ENCODE results near the gene HDHD2. TPM values are rescaled to one million over a fixed set of nuclear protein-coding genes. Genes with fewer than 3 reads are reported as not detected.
A peak's percentile ranks its signal among the peaks of the same experiment; 100 is the strongest.

HDHD2 gene
- total RNA-seq, 1 donor from 2014 or later = 85.0 TPM

DNA sequence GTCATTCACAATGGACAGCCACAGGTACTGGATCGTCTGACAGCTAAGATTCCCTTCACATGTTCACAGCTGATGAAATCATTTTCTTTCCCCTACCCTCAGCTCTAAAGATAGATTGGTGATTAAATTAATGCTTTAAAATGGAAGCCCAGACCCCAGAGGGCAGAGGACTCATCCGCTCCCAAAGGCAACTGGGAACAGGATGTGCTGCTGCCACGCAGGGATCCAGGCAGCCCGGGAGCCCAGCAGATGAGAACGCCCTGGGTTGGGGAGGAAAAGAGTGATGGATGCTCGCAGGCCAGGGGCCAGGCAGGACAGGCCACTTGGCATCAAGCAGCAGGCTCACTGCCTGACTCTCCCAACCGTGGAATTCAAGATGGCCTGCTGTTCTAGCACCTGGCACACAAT lies 41.3 kb downstream of the HDHD2 start:
- Histone ChIP-seq H3K9ac (no peak overlapping the region), H3K4me1 (peaks cover 72% of the 10 kb centered on the region), H3K27ac (peak overlapping the region; percentile 78), H3K27me3 (no peaks in the 10 kb centered on the region), H3K79me2 (ENCODE audit: low read depth) (peaks cover 5% of the 10 kb centered on the region), H3K4me2 (peak overlapping the region; percentile 67), H4K20me1 (ENCODE audit: low read depth) (peaks cover 48% of the 10 kb centered on the region), H3K36me3 (peaks cover 6% of the 10 kb centered on the region), H3F3A (ENCODE audit: low read depth) (peaks cover 49% of the 10 kb centered on the region), H3K4me3 (no peak overlapping the region), H3K9me3 (ENCODE audit: low read depth) (no peaks in the 10 kb centered on the region), H2AFZ (replicated peaks) (no peak overlapping the region)
- Mint-ChIP-seq H3K27me3 (ENCODE audit: insufficient read depth, low read depth) (no peaks in the 10 kb centered on the region), H3K4me3 (no peak overlapping the region), H3K36me3 (peaks cover 11% of the 10 kb centered on the region), H3K4me1 (peaks cover 17% of the 10 kb centered on the region), H3K9me3 (no peaks in the 10 kb centered on the region), H3K27ac (peak overlapping the region; percentile 23)
- peak; percentile 25 for DNase-seq (ENCODE audit: low spot score)
- TF ChIP-seq EZH2phosphoT487 (IDR thresholded peaks at IDR 0.05) (no peak), EZH2 (IDR thresholded peaks at IDR 0.05) (no peak), CTCF (IDR thresholded peaks at IDR 0.05) (no peak)

DNA sequence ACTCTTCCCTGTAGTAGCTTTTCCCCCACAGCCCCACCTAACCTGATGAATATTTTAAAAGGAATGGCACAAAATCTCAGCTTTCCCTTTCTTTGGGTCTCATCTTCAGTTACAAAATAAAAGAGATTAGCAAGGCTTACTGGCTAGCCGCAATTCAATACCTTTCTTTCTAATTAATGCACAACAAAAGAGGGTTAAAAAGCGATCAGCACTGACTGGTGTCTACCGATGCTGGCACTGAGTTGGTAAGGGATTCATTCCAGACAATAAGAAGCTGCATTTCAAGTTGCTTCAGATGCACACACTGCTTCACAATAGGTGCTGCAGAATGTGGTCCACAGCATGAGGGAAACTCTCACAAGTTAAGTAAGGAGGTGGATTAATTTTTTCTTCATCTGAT lies 41.9 kb downstream of the HDHD2 start:
- no peak overlapping the region for H3K4me3 Mint-ChIP-seq
- Histone ChIP-seq H3F3A (ENCODE audit: low read depth) (peaks cover 42% of the 10 kb centered on the region), H3K4me1 (peaks cover 66% of the 10 kb centered on the region), H4K20me1 (ENCODE audit: low read depth) (peaks cover 43% of the 10 kb centered on the region), H3K4me3 (peak overlapping the region; percentile 21), H2AFZ (replicated peaks) (no peak overlapping the region), H3K79me2 (ENCODE audit: low read depth) (peaks cover 5% of the 10 kb centered on the region), H3K36me3 (peaks cover 6% of the 10 kb centered on the region), H3K9me3 (ENCODE audit: low read depth) (no peaks in the 10 kb centered on the region), H3K9ac (no peak overlapping the region), H3K4me2 (peak overlapping the region; percentile 67), H3K27me3 (no peaks in the 10 kb centered on the region), H3K27ac (peak overlapping the region; percentile 78)
- H3K27me3 Mint-ChIP-seq (ENCODE audit: insufficient read depth, low read depth) = no peaks in the 10 kb centered on the region
- TF ChIP-seq CTCF (IDR thresholded peaks at IDR 0.05) = no peak
- peak; percentile 95 for TF ChIP-seq EZH2phosphoT487 (IDR thresholded peaks at IDR 0.05)
- no peak for TF ChIP-seq EZH2 (IDR thresholded peaks at IDR 0.05)
- H3K36me3 Mint-ChIP-seq = peaks cover 8% of the 10 kb centered on the region
- H3K4me1 Mint-ChIP-seq = peaks cover 17% of the 10 kb centered on the region
- H3K27ac Mint-ChIP-seq = no peak overlapping the region
- peak; percentile 77 for DNase-seq (ENCODE audit: low spot score)
- H3K9me3 Mint-ChIP-seq = no peaks in the 10 kb centered on the region

DNA sequence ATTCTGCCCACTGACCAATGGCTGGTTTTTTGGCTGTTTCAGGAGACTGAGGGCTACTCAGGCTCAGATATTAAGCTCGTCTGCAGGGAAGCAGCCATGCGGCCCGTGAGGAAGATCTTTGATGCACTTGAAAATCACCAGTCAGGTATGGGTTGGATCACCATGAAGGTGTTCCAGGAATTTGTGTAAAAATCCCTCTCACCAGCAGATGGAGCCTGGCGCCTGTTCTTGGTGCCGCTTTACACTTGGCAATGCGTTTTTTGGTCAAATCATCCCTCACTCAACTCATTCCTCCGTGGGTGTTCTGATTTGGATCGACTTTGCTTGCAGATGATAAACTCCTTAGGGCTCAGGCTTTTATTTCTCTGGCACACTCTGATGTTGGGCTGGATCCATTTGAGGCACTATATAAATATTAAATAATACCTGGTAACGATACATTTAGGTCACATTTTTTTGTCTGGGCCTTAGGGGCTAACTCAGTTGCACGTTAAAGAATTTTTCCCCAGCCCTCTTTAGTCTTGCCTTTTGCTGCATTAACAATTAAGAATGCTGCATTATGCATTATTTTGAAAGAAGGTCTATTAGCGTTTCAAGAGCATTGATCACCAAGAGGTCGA lies 50.0 kb downstream of the HDHD2 start:
- no peak for TF ChIP-seq EZH2 (IDR thresholded peaks at IDR 0.05)
- no peak for TF ChIP-seq EZH2phosphoT487 (IDR thresholded peaks at IDR 0.05)
- peak; percentile 85 for TF ChIP-seq CTCF (IDR thresholded peaks at IDR 0.05)
- H4K20me1 ChIP-seq (ENCODE audit: low read depth) = no peaks in the 10 kb centered on the region
- H3K27me3 ChIP-seq = no peaks in the 10 kb centered on the region
- no peak overlapping the region for H3K27ac Mint-ChIP-seq
- no peaks in the 10 kb centered on the region for H3F3A ChIP-seq (ENCODE audit: low read depth)
- no peak overlapping the region for H2AFZ ChIP-seq (replicated peaks)
- H3K36me3 ChIP-seq = no peaks in the 10 kb centered on the region
- no peak overlapping the region for H3K27ac ChIP-seq
- no peaks in the 10 kb centered on the region for H3K4me1 ChIP-seq
- no peak overlapping the region for H3K4me2 ChIP-seq
- no peak overlapping the region for H3K4me3 ChIP-seq
- no peak overlapping the region for H3K9ac ChIP-seq
- no peaks in the 10 kb centered on the region for H3K36me3 Mint-ChIP-seq
- no peaks in the 10 kb centered on the region for H3K9me3 Mint-ChIP-seq
- H3K4me1 Mint-ChIP-seq = peaks cover 8% of the 10 kb centered on the region
- no peaks in the 10 kb centered on the region for H3K9me3 ChIP-seq (ENCODE audit: low read depth)
- DNase-seq (ENCODE audit: low spot score) = peak; percentile 67
- peaks cover 2% of the 10 kb centered on the region for H3K27me3 Mint-ChIP-seq (ENCODE audit: insufficient read depth, low read depth)
- no peak overlapping the region for H3K4me3 Mint-ChIP-seq
- H3K79me2 ChIP-seq (ENCODE audit: low read depth) = no peaks in the 10 kb centered on the region
